NCI-H2227 (cell line): ENCODE results near the gene MYO5B.

ENCODE experiments used
- DNase-seq: peaks from one replicate; lab custom pipeline; 2025; ENCODE audit not compliant: unreplicated experiment; lab: John Stamatoyannopoulos, UW

The MYO5B gene

GRCh38 chr18:49859725-49860124 is 335.2 kb downstream of the MYO5B start:
- no peak for DNase-seq

GRCh38 chr18:49859021-49859359 is 336.0 kb downstream of the MYO5B start:
- no peak for DNase-seq

DNA sequence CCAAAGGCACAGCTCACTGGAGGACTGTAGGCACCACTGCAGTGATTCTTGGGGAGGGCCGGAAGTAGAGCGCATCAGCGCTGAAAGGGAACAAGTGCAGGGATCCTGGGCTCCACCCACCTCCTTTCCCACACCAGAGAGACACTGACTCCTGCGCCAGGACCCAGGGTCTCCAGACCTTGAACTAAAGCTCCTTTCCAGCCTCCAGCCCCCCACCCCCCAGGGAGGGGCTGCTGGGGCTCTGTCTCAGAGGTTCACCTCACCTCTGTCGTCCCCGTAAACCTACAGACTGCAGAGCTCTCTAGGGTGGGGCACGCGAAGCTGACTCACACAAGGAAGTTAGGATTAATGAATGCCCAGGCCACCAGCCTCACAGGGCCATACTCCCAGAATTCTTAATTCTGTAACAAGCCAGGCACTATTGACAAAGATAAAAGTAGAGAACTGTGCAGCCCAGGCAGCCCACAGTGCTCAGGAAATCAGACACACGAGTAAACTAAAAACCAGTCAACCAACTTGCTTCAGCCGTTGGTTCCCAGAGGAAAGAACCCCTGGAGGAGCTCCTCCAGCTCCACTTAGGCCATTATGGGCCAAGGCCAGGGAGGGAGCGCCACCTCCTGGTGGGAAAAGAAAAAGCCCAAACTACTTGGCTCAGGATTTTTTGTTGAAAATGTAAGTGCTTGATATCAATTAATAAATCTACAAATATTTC is 336.5 kb downstream of the MYO5B start:
- DNase-seq, result peak; percentile 75

GRCh38 chr18:49857708-49858107 is 337.2 kb downstream of the MYO5B start:
- DNase-seq, result no peak

GRCh38 chr18:49856496-49856895 is 338.5 kb downstream of the MYO5B start:
- DNase-seq, result no peak

GRCh38 chr18:49855711-49856415 is 339.1 kb downstream of the MYO5B start:
- no peak for DNase-seq

GRCh38 chr18:49854681-49855080 is 340.3 kb downstream of the MYO5B start:
- DNase-seq, result no peak

GRCh38 chr18:49853436-49853835 is 341.5 kb downstream of the MYO5B start:
- DNase-seq, result no peak

- DNase-seq, result no peak
These were observed 341.9 kb downstream of the MYO5B start for GRCh38 chr18:49853011-49853410.

- DNase-seq, result no peak
These were observed 343.3 kb downstream of the MYO5B start for GRCh38 chr18:49851624-49852023.

DNA sequence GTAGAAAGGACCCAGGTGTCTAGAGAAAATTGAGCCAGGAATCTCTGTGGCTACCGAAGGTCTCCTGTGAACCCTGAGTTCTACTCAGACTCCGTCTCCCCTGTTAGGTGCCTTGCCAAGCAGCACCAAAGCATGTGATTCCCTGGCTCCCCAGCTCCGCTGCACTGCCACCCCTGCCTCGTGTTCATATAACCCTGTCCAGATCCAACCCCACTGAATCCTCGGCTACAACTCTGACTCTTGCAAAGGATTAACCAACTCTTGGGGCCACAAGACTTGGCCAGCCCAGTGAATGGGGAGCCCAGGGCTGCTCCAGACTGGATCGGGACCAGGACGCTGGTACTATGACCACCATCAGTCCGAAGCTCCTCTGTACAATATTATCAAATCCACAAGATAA is 344.3 kb downstream of the MYO5B start:
- no peak for DNase-seq

DNA sequence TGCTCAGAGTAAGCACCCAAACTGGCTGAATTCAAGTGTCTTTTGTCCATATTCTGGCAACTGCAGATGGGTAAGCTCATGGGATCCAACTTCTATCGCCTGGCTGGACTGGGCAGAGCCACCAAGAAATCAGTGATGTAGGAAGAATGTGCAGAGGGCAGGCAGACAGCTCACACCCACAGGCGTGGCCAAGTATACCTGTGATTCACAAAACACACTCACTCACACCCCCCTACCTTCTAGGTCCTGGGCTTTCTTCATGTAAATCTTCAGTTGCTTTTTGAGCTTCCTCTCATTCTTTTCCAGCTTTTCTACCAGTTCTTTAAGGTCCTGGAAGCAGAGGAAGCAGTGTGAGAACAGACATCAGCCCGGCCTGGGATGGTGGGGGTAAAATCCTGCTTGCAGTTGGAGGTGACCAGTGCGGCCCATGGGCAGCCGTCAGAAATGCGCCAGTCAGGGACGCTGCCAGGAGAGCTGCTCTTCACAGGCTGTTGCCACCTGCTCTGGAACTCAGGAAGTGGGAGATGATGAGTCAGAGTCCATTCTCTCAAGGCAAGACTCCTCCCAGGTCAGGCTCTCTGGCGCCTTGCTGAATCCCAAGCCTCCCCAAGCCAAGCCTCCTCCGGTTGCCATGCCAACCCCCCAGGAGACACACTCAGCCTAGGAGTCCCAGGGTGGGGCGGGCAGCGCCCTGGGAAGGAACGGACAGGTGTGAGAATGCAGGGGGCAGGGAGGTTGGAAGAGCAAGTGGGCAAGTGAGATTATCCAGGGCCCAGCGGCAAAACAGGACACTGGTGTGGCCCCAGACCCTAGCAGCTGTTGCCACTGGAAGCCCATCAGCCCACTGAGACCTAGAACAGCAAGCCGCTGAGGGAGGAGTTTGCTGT is 345.4 kb downstream of the MYO5B start:
- peak; percentile 81 for DNase-seq

GRCh38 chr18:49848115-49848514 is 346.8 kb downstream of the MYO5B start:
- no peak for DNase-seq

- DNase-seq, result no peak
These were observed 347.4 kb downstream of the MYO5B start for GRCh38 chr18:49847524-49847923.

- no peak for DNase-seq
These were observed 348.1 kb downstream of the MYO5B start for GRCh38 chr18:49846718-49847470.

DNA sequence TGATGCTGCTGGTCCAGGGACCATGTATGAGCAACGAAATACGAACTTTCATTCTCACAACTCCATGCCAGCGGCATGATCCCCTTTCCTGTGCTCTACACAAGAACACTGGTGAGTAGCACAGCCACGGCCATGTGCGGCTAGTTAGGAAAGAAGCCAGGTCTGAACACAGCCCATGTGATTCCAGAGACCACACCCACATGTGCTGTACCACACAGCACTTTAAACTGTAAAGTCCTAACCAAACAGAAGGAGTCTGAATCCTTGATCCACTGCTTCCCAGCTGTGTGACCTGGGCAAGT is 348.6 kb downstream of the MYO5B start:
- DNase-seq, result no peak

DNA sequence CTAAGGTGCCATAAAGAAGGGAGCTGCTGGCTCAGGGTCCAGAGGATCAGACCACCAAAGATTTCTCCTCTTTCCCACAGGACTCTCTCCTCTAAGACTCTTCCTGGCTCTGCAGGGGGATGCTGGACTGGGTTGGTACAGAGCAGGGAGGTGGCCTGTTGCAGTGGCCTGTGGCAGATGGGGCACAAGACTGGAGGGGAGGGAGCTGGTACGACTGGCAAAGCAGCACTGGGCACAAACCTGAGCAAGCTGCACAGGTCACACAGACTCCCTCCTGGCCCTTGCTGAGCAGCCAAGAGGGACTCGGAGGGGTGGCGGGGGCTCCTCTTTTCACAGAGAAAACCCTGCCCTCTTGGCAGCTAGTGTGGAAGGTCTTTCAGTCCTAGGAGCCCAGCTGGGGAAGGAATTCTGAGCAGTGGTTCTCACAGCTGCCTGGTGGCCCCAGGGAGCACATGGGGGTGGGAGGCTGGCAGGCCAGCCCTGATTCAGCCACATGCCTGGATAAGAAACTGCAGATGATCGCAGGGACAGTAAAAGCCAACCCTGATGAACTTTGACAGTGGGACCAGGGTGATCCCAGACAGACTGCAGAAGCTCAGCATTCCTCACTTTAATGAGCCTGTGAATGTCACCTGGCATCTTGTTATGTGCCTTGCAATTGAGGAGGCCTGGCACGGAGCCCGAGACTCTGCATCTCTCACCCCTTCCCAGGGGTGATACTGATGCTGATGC is 349.2 kb downstream of the MYO5B start:
- no peak for DNase-seq

- DNase-seq, result no peak
These were observed 350.0 kb downstream of the MYO5B start for GRCh38 chr18:49844903-49845302.

GRCh38 chr18:49843778-49844625 is 350.9 kb downstream of the MYO5B start:
- DNase-seq, result no peak

GRCh38 chr18:49843131-49843530 is 351.8 kb downstream of the MYO5B start:
- no peak for DNase-seq
